GM12875 (cell line): ENCODE data around the gene SH2D3C.

Source experiments
- H3K4me3 ChIP-seq: one replicate; pipeline ENCODE4 v1.5.1; 2011; ENCODE audit warnings: low read depth, low read length, control low read depth
- CTCF ChIP-seq: IDR thresholded peaks from 2 replicates; pipeline ENCODE4 v1.5.1; 2011; ENCODE audit warnings: low read depth, mild to moderate bottlenecking, control low read depth, inconsistent platforms, low read length, moderate library complexity, borderline replicate concordance; ENCODE audit not compliant: insufficient read depth

Gene SH2D3C

GRCh38 chr9:127796225-127796813 lies 17.9 kb upstream of the SH2D3C start:
- TF ChIP-seq CTCF: no peak
- H3K4me3 ChIP-seq: no peak overlapping the region

GRCh38 chr9:127794001-127794791 lies 15.7 kb upstream of the SH2D3C start:
- no peak for TF ChIP-seq CTCF
- no peak overlapping the region for H3K4me3 ChIP-seq

- no peak overlapping the region for H3K4me3 ChIP-seq
- TF ChIP-seq CTCF: no peak
Observed at GRCh38 chr9:127793093-127793708, 14.7 kb upstream of the SH2D3C start.

GRCh38 chr9:127792417-127793031 lies 14.1 kb upstream of the SH2D3C start:
- H3K4me3 ChIP-seq: no peak overlapping the region
- no peak for TF ChIP-seq CTCF

- TF ChIP-seq CTCF: no peak
- H3K4me3 ChIP-seq: no peak overlapping the region
Observed at GRCh38 chr9:127791085-127791484, 12.6 kb upstream of the SH2D3C start.

GRCh38 chr9:127790094-127790855 lies 11.8 kb upstream of the SH2D3C start:
- no peak for TF ChIP-seq CTCF
- H3K4me3 ChIP-seq: no peak overlapping the region
